Measurements from ENCODE around the gene RBBP5. TPM values are rescaled to one million over a fixed set of nuclear protein-coding genes. Genes with fewer than 3 reads are reported as not detected.
A peak's percentile ranks its signal among the peaks of the same experiment; 100 is the strongest.

RBBP5 gene
- total RNA-seq, 1 donor, result 19.5 TPM

GRCh38 chr1:205147191-205147835 is 25.5 kb upstream of the RBBP5 start:
- peak overlapping the region; percentile 12 for H3K4me2 ChIP-seq (ENCODE audit: insufficient read depth, low read length)
- H3K27me3 ChIP-seq (ENCODE audit: insufficient read depth, low read length), result no peaks in the 10 kb centered on the region
- no peaks in the 10 kb centered on the region for H4K20me1 ChIP-seq (ENCODE audit: insufficient read depth, low read length)
- H3K27ac ChIP-seq (ENCODE audit: low read depth, low read length), result peak overlapping the region; percentile 74
- no peaks in the 10 kb centered on the region for H3K79me2 ChIP-seq (ENCODE audit: insufficient read depth, low read length)
- no peak overlapping the region for H3K4me3 ChIP-seq (ENCODE audit: insufficient read depth, low read length)
- DNase-seq (ENCODE audit: insufficient read length, low spot score, missing footprints), result peak; percentile 29
- no peaks in the 10 kb centered on the region for H3K9me3 ChIP-seq (ENCODE audit: low read depth, low read length)
- no peak for TF ChIP-seq CTCF (IDR thresholded peaks at IDR 0.05; ENCODE audit: extremely low read depth, low read depth, low read length)
- no peak overlapping the region for H2AFZ ChIP-seq (ENCODE audit: low read length)
- peaks cover 8% of the 10 kb centered on the region for H3K36me3 ChIP-seq (ENCODE audit: insufficient read depth, low read length)
- peaks cover 37% of the 10 kb centered on the region for H3K4me1 ChIP-seq (ENCODE audit: insufficient read depth, low read length)

GRCh38 chr1:205144751-205145150 is 23.0 kb upstream of the RBBP5 start:
- Histone ChIP-seq H3K4me2 (ENCODE audit: insufficient read depth, low read length) (peak overlapping the region; percentile 52), H3K4me3 (ENCODE audit: insufficient read depth, low read length) (no peak overlapping the region), H3K4me1 (ENCODE audit: insufficient read depth, low read length) (peaks cover 46% of the 10 kb centered on the region), H3K27me3 (ENCODE audit: insufficient read depth, low read length) (no peaks in the 10 kb centered on the region), H3K79me2 (ENCODE audit: insufficient read depth, low read length) (no peaks in the 10 kb centered on the region), H2AFZ (ENCODE audit: low read length) (no peak overlapping the region), H3K9me3 (ENCODE audit: low read depth, low read length) (no peaks in the 10 kb centered on the region), H4K20me1 (ENCODE audit: insufficient read depth, low read length) (no peaks in the 10 kb centered on the region), H3K36me3 (ENCODE audit: insufficient read depth, low read length) (no peaks in the 10 kb centered on the region), H3K27ac (ENCODE audit: low read depth, low read length) (peak overlapping the region; percentile 72)
- DNase-seq (ENCODE audit: insufficient read length, low spot score, missing footprints), result peak; percentile 63
- no peak for TF ChIP-seq CTCF (IDR thresholded peaks at IDR 0.05; ENCODE audit: extremely low read depth, low read depth, low read length)

DNA sequence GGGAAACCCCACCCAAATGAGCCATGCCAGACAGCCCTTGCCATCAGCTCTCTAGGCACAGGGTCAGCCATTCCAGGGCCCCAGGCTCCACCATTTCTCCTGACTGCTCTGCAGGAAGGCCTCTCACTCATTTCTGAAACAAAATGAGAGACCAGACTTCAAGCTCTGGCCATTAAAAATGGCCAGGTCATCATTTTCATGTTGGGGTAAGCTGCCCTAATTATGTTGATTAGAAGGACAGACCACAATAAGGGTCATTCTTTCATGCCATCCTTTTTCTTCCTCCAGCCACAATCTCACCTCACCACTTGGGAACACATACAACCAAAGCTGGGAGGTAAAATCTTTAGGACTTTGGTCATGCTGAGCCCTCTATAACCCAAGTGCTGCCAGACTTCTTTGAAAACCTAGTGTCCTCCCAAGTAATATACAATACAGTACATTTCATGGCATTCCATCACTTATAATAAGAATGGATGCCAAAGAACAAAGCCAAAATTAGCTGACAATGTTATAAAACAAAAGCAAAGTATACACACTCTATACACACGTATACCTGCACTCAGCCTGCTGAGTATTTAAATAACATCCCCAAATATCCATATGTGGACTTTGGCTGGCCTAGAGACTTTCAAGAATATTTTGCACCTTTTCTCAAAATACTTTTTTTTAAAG is 22.4 kb upstream of the RBBP5 start:
- H3K9me3 ChIP-seq (ENCODE audit: low read depth, low read length), result no peaks in the 10 kb centered on the region
- no peaks in the 10 kb centered on the region for H3K79me2 ChIP-seq (ENCODE audit: insufficient read depth, low read length)
- H3K27ac ChIP-seq (ENCODE audit: low read depth, low read length), result peak overlapping the region; percentile 72
- no peak overlapping the region for H3K4me3 ChIP-seq (ENCODE audit: insufficient read depth, low read length)
- DNase-seq (ENCODE audit: insufficient read length, low spot score, missing footprints), result no peak
- no peaks in the 10 kb centered on the region for H4K20me1 ChIP-seq (ENCODE audit: insufficient read depth, low read length)
- H3K4me2 ChIP-seq (ENCODE audit: insufficient read depth, low read length), result peak overlapping the region; percentile 52
- H3K36me3 ChIP-seq (ENCODE audit: insufficient read depth, low read length), result no peaks in the 10 kb centered on the region
- no peak for TF ChIP-seq CTCF (IDR thresholded peaks at IDR 0.05; ENCODE audit: extremely low read depth, low read depth, low read length)
- H2AFZ ChIP-seq (ENCODE audit: low read length), result no peak overlapping the region
- H3K27me3 ChIP-seq (ENCODE audit: insufficient read depth, low read length), result no peaks in the 10 kb centered on the region
- peaks cover 46% of the 10 kb centered on the region for H3K4me1 ChIP-seq (ENCODE audit: insufficient read depth, low read length)

DNA sequence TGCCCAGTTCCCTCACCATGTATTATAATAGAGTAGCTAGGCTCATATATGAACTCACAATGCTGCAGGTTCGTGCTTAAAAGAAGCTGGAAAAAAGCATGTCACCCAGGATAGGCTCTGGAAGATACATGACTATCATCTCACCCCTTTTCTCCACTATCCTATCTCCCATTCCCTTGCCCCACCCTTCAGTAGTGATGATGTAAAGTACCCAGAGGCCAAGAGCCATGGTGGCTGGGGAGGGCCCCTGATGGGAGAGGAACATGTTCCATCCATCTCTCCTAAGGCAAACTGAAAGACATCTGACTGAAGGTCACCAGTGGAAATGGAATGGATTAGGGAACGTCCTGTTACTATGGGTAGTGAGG is 20.3 kb upstream of the RBBP5 start:
- Histone ChIP-seq H3K27me3 (ENCODE audit: insufficient read depth, low read length) (no peaks in the 10 kb centered on the region), H3K4me1 (ENCODE audit: insufficient read depth, low read length) (peaks cover 38% of the 10 kb centered on the region), H3K79me2 (ENCODE audit: insufficient read depth, low read length) (no peaks in the 10 kb centered on the region), H3K36me3 (ENCODE audit: insufficient read depth, low read length) (no peaks in the 10 kb centered on the region), H3K4me2 (ENCODE audit: insufficient read depth, low read length) (peak overlapping the region; percentile 86), H3K4me3 (ENCODE audit: insufficient read depth, low read length) (peak overlapping the region; percentile 54), H2AFZ (ENCODE audit: low read length) (peak overlapping the region; percentile 72), H4K20me1 (ENCODE audit: insufficient read depth, low read length) (no peaks in the 10 kb centered on the region), H3K9me3 (ENCODE audit: low read depth, low read length) (no peaks in the 10 kb centered on the region), H3K27ac (ENCODE audit: low read depth, low read length) (peak overlapping the region; percentile 5)
- TF ChIP-seq CTCF (IDR thresholded peaks at IDR 0.05; ENCODE audit: extremely low read depth, low read depth, low read length), result no peak
- no peak for DNase-seq (ENCODE audit: insufficient read length, low spot score, missing footprints)

All from osteoblast (primary cell).